H1 (cell line): ENCODE results near the gene S100P. TPM values are rescaled to one million over a fixed set of nuclear protein-coding genes. Genes with fewer than 3 reads are reported as not detected.

Experiments
- CTCF ChIA-PET: fragments of 300-600 bp; sonication (Branson Sonifier 250); formaldehyde crosslinking; loops from one replicate; lab custom pipeline; 2021; ENCODE audit not compliant: partially characterized antibody; lab: Charles Lee
- POLR2A ChIA-PET: fragments of 300-600 bp; sonication (Branson Sonifier 250); formaldehyde crosslinking; loops from one replicate; lab custom pipeline; 2021; ENCODE audit warnings: inconsistent platforms; ENCODE audit not compliant: partially characterized antibody; lab: Charles Lee
- DNase-seq, 2 experiments: peaks; one replicate each; pipeline versions ENCODE4 v3.0.0 to v3.0.0-alpha.2; 2010 to 2022; ENCODE audit warnings: low spot score in 2 of 2, low read depth in 1 of 2, mixed read lengths in 1 of 2
- FAIRE-seq: peaks from 2 replicates; lab custom pipeline; 2011; peaks lifted over from hg19 to GRCh38; lab: Jason Lieb, UNC
- H2AFZ ChIP-seq: 2 replicates; pipeline ENCODE4 v1.8.1; 2012; ENCODE audit warnings: low read length, inconsistent platforms
- H2AK5ac ChIP-seq: 2 replicates; pipeline ENCODE4 v1.6.1; 2013; ENCODE audit warnings: low read depth, low read length
- H2BK120ac ChIP-seq: replicated peaks from 2 replicates; pipeline ENCODE3; 2013; ENCODE audit warnings: low read depth, low read length, inconsistent platforms
- H2BK12ac ChIP-seq: 2 replicates; pipeline ENCODE4 v1.6.1; 2013; ENCODE audit warnings: low read depth, low read length
- H2BK15ac ChIP-seq: 2 replicates; pipeline ENCODE4 v1.6.1; 2013; ENCODE audit warnings: low read length
- H2BK20ac ChIP-seq: 2 replicates; pipeline ENCODE4 v1.6.1; 2013; ENCODE audit warnings: low read length
- H2BK5ac ChIP-seq: 2 replicates; pipeline ENCODE4 v1.6.1; 2013; ENCODE audit warnings: low read depth, low read length
- H3K14ac ChIP-seq: 2 replicates; pipeline ENCODE4 v1.6.1; 2013; ENCODE audit warnings: inconsistent platforms; ENCODE audit not compliant: insufficient read length
- H3K18ac ChIP-seq: 2 replicates; pipeline ENCODE4 v1.6.1; 2013; ENCODE audit warnings: low read length; ENCODE audit errors: extremely low read depth
- H3K23ac ChIP-seq: 2 replicates; pipeline ENCODE4 v1.6.1; 2013; ENCODE audit warnings: inconsistent platforms; ENCODE audit not compliant: insufficient read length
- H3K23me2 ChIP-seq: 2 replicates; pipeline ENCODE4 v1.6.1; 2013; ENCODE audit warnings: low read depth, low read length
- H3K27ac ChIP-seq: 2 replicates; pipeline ENCODE4 v1.6.1; 2011; ENCODE audit warnings: low read depth, low read length, inconsistent platforms
- H3K27me3 ChIP-seq, 4 experiments: replicated peaks in 1 of 4; 1 replicate in 1 of 4; 2 replicates in 3 of 4; pipeline versions ENCODE4 v1.6.1 to v1.8.1; 2011 to 2013; ENCODE audit warnings: low read length in 3 of 4, mild to moderate bottlenecking in 3 of 4, inconsistent platforms in 2 of 4, mixed read lengths in 2 of 4, moderate library complexity in 1 of 4; ENCODE audit not compliant: control insufficient read depth in 3 of 4, insufficient read depth in 3 of 4; ENCODE audit errors: extremely low read depth in 1 of 4
- H3K36me3 ChIP-seq, 4 experiments: 2 replicates each; pipeline versions ENCODE4 v1.6.1 to v1.8.1; 2011 to 2013; ENCODE audit warnings: mild to moderate bottlenecking in 4 of 4, low read length in 3 of 4, moderate library complexity in 2 of 4, control low read depth in 1 of 4, inconsistent platforms in 1 of 4; ENCODE audit not compliant: insufficient read depth in 4 of 4, control insufficient read depth in 2 of 4
- H3K4ac ChIP-seq: replicated peaks from 2 replicates; pipeline ENCODE3; 2013; ENCODE audit warnings: low read length, low read depth, mixed read lengths, inconsistent platforms; ENCODE audit not compliant: insufficient read length
- H3K4me1 ChIP-seq, 4 experiments: replicated peaks in 1 of 4; 1 replicate in 1 of 4; 2 replicates in 3 of 4; pipeline versions ENCODE4 v1.6.1 to v1.8.1; 2011 to 2013; ENCODE audit warnings: low read length in 3 of 4, inconsistent platforms in 2 of 4, mixed read lengths in 1 of 4; ENCODE audit not compliant: insufficient read depth in 4 of 4, control insufficient read depth in 3 of 4
- H3K4me2 ChIP-seq, 2 experiments: 2 replicates each; pipeline versions ENCODE4 v1.6.1 to v1.8.1; 2011 to 2013; ENCODE audit warnings: low read depth in 2 of 2, low read length in 2 of 2, control low read depth in 1 of 2, inconsistent platforms in 1 of 2, mild to moderate bottlenecking in 1 of 2; ENCODE audit not compliant: insufficient read depth in 1 of 2
- H3K4me3 ChIP-seq, 4 experiments: fragments of 200-600, 300-600 bp in 1 of 4; sonication (generic), shearing (Covaris generic), sonication (Bioruptor Twin) in 1 of 4; 2 replicates each; pipeline versions ENCODE4 v1.5.1 to v1.8.1; 2011 to 2016; ENCODE audit warnings: low read length in 4 of 4, low read depth in 3 of 4, control low read depth in 2 of 4, inconsistent platforms in 2 of 4, mild to moderate bottlenecking in 2 of 4, mixed read lengths in 1 of 4, moderate library complexity in 1 of 4; ENCODE audit not compliant: insufficient read depth in 2 of 4; ENCODE audit errors: extremely low read depth in 1 of 4
- H3K56ac ChIP-seq: replicated peaks from 2 replicates; pipeline ENCODE3; 2013; ENCODE audit warnings: low read depth, mild to moderate bottlenecking, mixed read lengths, low read length, inconsistent platforms; ENCODE audit not compliant: insufficient read length
- H3K79me1 ChIP-seq: 2 replicates; pipeline ENCODE4 v1.6.1; 2013; ENCODE audit warnings: low read depth, low read length, control low read depth
- H3K79me2 ChIP-seq, 2 experiments: 2 replicates each; pipeline versions ENCODE4 v1.6.1 to v1.8.1; 2012 to 2013; ENCODE audit warnings: low read length in 2 of 2, mild to moderate bottlenecking in 2 of 2, inconsistent platforms in 1 of 2; ENCODE audit not compliant: insufficient read depth in 2 of 2, control insufficient read depth in 1 of 2
- H3K9ac ChIP-seq, 4 experiments: replicated peaks in 1 of 4; 1 replicate in 1 of 4; 2 replicates in 3 of 4; pipeline versions ENCODE4 v1.6.1 to v1.8.1; 2011 to 2013; ENCODE audit warnings: low read depth in 3 of 4, low read length in 3 of 4, control low read depth in 2 of 4, mild to moderate bottlenecking in 2 of 4, moderate library complexity in 2 of 4, inconsistent platforms in 1 of 4; ENCODE audit errors: extremely low read depth in 1 of 4
- H3K9me3 ChIP-seq, 2 experiments: 2 replicates each; pipeline versions ENCODE4 v1.6.1 to v1.8.1; 2012 to 2013; ENCODE audit warnings: mild to moderate bottlenecking in 2 of 2, moderate library complexity in 2 of 2, control low read depth in 1 of 2, inconsistent platforms in 1 of 2, low read depth in 1 of 2, low read length in 1 of 2, mixed read lengths in 1 of 2; ENCODE audit not compliant: insufficient read depth in 2 of 2
- H4K20me1 ChIP-seq, 2 experiments: replicated peaks in 1 of 2; 2 replicates each; pipeline versions ENCODE3 to v1.8.1; 2011 to 2013; ENCODE audit warnings: inconsistent platforms in 2 of 2, low read length in 2 of 2, mild to moderate bottlenecking in 1 of 2; ENCODE audit not compliant: insufficient read depth in 2 of 2, control insufficient read depth in 1 of 2
- H4K5ac ChIP-seq: 2 replicates; pipeline ENCODE4 v1.6.1; 2013; ENCODE audit warnings: low read length, low read depth, mixed read lengths, inconsistent platforms; ENCODE audit not compliant: insufficient read length
- H4K8ac ChIP-seq: 2 replicates; pipeline ENCODE4 v1.8.0; 2013; ENCODE audit warnings: mild to moderate bottlenecking, moderate library complexity, low read length, inconsistent platforms; ENCODE audit not compliant: insufficient read depth; ENCODE audit errors: extremely low read depth
- H4K91ac ChIP-seq: replicated peaks from 2 replicates; pipeline ENCODE3; 2013; ENCODE audit warnings: low read length, mixed read lengths, inconsistent platforms; ENCODE audit not compliant: insufficient read length
- CHD2 ChIP-seq: IDR thresholded peaks from 2 replicates; pipeline ENCODE4 v1.6.1; 2012; ENCODE audit warnings: low read length, improper control_type of control experiment
- CREB1 ChIP-seq: IDR thresholded peaks from 2 replicates; pipeline ENCODE4 v1.6.1; 2012; ENCODE audit warnings: inconsistent platforms
- EP300 ChIP-seq, 2 experiments: IDR thresholded peaks; 1 replicate in 1 of 2; 2 replicates in 1 of 2; pipeline ENCODE4 v1.6.1; 2011 to 2012; ENCODE audit warnings: low read depth in 2 of 2, low read length in 2 of 2, mild to moderate bottlenecking in 2 of 2, borderline replicate concordance in 1 of 2, inconsistent platforms in 1 of 2, moderate library complexity in 1 of 2
- GTF2F1 ChIP-seq: IDR thresholded peaks from 2 replicates; pipeline ENCODE4 v1.6.1; 2012; ENCODE audit warnings: low read depth, low read length, improper control_type of control experiment, borderline replicate concordance
- NANOG ChIP-seq: IDR thresholded peaks from 2 replicates; pipeline ENCODE4 v1.6.1; 2011; ENCODE audit warnings: low read length, low read depth, mild to moderate bottlenecking, inconsistent platforms; ENCODE audit not compliant: insufficient read depth, poor library complexity, severe bottlenecking
- POLR2AphosphoS5 ChIP-seq: IDR thresholded peaks from 2 replicates; pipeline ENCODE4 v1.6.1; 2011; ENCODE audit warnings: low read depth, low read length
- RXRA ChIP-seq: IDR thresholded peaks from 2 replicates; pipeline ENCODE4 v1.6.1; 2011; ENCODE audit warnings: low read depth, mild to moderate bottlenecking, low read length, moderate library complexity; ENCODE audit not compliant: insufficient read depth
- SUZ12 ChIP-seq: fragments of 200-600 bp; sonication (generic); IDR thresholded peaks from 2 replicates; pipeline ENCODE4 v1.6.1; 2012; ENCODE audit warnings: mild to moderate bottlenecking, inconsistent platforms, low read length, moderate library complexity, mixed read lengths
- TCF12 ChIP-seq: IDR thresholded peaks from 2 replicates; pipeline ENCODE4 v1.6.1; 2011; ENCODE audit warnings: low read depth, mild to moderate bottlenecking, low read length
- TEAD4 ChIP-seq: IDR thresholded peaks from 2 replicates; pipeline ENCODE4 v1.6.1; 2012; ENCODE audit warnings: low read depth, low read length, inconsistent platforms, mixed read lengths
- WGBS, 2 experiments: shearing (Covaris generic) in 1 of 2; methylation state at CpG; one replicate each; pipeline versions ENCODE4 v1.1.6 to v1.1.7; 2013 to 2015; ENCODE audit warnings: low lambda C conversion rate in 2 of 2, mixed read lengths in 2 of 2, inconsistent platforms in 1 of 2, low coverage in 1 of 2, missing lambda C conversion rate in 1 of 2; ENCODE audit not compliant: insufficient replicate concordance in 2 of 2, insufficient coverage in 1 of 2, insufficient read length in 1 of 2; ENCODE audit errors: extremely low coverage in 1 of 2, missing lambda C conversion rate in 1 of 2; 5-methylcytosine and 5-hydroxymethylcytosine counted together
- polyA plus RNA-seq, 7 experiments: library from polyadenylated mRNA; depleted of rRNA in 3 of 7; stranded (reverse) in 5 of 7; unstranded in 2 of 7; fragments of >200 nt in 5 of 7; fragments of 200-250 nt in 2 of 7; gene quantifications; 1 replicate in 5 of 7; 2 replicates in 1 of 7; 4 replicates in 1 of 7; pipeline versions ENCODE4 v1.2.1 to v1.2.3, GENCODE V29; 2011 to 2013; ENCODE audit warnings: missing spikeins in 2 of 7, mixed read lengths in 2 of 7
- total RNA-seq: library from RNA; stranded (reverse); fragmentation: NEBNext Ultra II Directional; extraction: Animal tissue kit (Norgen Biotek cat#: 25700); gene quantifications from 2 replicates; pipeline ENCODE4 v1.2.1, GENCODE V29; 2021

S100P gene
- total and polyA plus RNA-seq, 2 of the 8 experiments (the other 6 are each of a cell fraction or from before 2014, with no cell fraction given): not detected

DNA sequence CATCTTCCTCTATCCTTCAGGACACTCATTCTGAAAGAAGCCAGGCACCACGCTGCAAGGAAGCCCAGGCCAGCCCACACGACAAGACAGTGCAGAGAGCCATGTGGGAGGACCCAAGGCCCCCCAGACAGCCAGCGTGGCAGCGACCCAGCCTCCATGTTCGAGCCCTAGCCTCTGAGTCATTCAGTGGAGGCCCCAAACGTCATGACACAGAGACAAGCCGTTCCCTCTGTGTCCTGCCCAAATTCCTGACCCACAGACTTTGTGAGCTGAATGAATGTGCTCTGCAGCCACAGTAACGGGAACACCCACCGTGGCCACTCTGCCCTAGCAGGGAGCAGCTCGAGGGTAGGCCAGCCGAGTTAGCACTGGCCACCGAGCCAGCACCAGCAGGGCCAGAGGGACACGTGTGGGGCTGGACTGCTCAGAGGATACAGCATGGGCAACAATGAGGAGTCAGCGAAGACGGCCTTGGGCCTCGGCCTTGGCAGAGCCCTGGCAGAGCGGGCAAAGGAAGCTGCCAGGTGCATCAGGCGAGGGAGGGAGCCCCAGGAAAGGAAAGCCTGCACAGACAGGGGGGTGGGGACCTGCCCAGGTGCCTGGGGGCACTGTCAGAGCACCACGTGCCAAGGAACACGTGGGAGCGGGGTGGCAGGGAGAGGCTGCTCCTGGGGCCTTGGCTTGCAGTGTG, 30.9 kb downstream of the S100P start:
- CTCF ChIA-PET: interaction anchor here (11.1 kb wide), 1 partner anchor 150 kb away, joined by 182 read pairs; no protein-coding TSS in a partner anchor
- no peak overlapping the region for H3K9ac ChIP-seq

More for the DNA sequence above, 30.9 kb downstream of the S100P start:
- no peak for TF ChIP-seq CREB1
- TF ChIP-seq POLR2AphosphoS5: no peak
- TF ChIP-seq TEAD4: no peak
- TF ChIP-seq NANOG: no peak
- TF ChIP-seq EP300 (IDR thresholded peaks at IDR 0.05; ENCODE audit: borderline replicate concordance in 1 of 2, low read depth in 2 of 2, low read length in 2 of 2): no peak
- no peak for TF ChIP-seq GTF2F1
- TF ChIP-seq CHD2: no peak
- no peak for TF ChIP-seq TCF12
- no peak for TF ChIP-seq SUZ12
- TF ChIP-seq RXRA: no peak
- peaks cover 0 to 6% of the 10 kb centered on the region in 2 experiments for H4K20me1 ChIP-seq
- no peak overlapping the region for H2BK12ac ChIP-seq
- WGBS, 2 experiments: 93% methylated on average over 21 of the region's 21 CpGs; no CpG with 5 or more reads in 1 of the 2 experiments
- H2BK120ac ChIP-seq: no peak overlapping the region
- no peak overlapping the region for H2AFZ ChIP-seq
- no peaks in the 10 kb centered on the region for H3K27me3 ChIP-seq
- H3K27ac ChIP-seq: no peak overlapping the region
- no peak overlapping the region for H4K5ac ChIP-seq
- POLR2A ChIA-PET: no interaction called here
- H2BK20ac ChIP-seq: no peak overlapping the region
- FAIRE-seq (no peak), DNase-seq (no peak)
- no peak overlapping the region for H4K91ac ChIP-seq
- H3K4me2 ChIP-seq: no peak overlapping the region
- no peak overlapping the region for H3K4ac ChIP-seq
- H3K23ac ChIP-seq: no peak overlapping the region
- no peak overlapping the region for H3K56ac ChIP-seq
- peaks cover 9% of the 10 kb centered on the region for H3K23me2 ChIP-seq
- H3K79me1 ChIP-seq: no peaks in the 10 kb centered on the region
- H3K9me3 ChIP-seq: no peaks in the 10 kb centered on the region
- H3K4me1 ChIP-seq: peaks cover 0 to 13% (median 6%) of the 10 kb centered on the region in 4 experiments; a peak in 5 of 7 replicates
- no peak overlapping the region for H3K18ac ChIP-seq
- no peaks in the 10 kb centered on the region; a peak in 1 of 8 replicates for H3K36me3 ChIP-seq
- H3K4me3 ChIP-seq: no peak overlapping the region
- no peak overlapping the region; the same call in 1 of the 2 replicates for H4K8ac ChIP-seq
- no peak overlapping the region for H2BK5ac ChIP-seq
- no peak overlapping the region for H2BK15ac ChIP-seq
- no peak overlapping the region for H2AK5ac ChIP-seq
- H3K14ac ChIP-seq: no peak overlapping the region
- no peaks in the 10 kb centered on the region for H3K79me2 ChIP-seq
